Dedifferentiated amniotic fluid mesenchymal stem cell (primary cell): Measurements from ENCODE around the gene IL4R.
"Not testable (repeated sequence)": the region's sequence is repeated elsewhere in the genome, so short reads cannot be mapped to it uniquely, and the experiment has no call there.

Experiments
- DNase-seq: peaks from one replicate; pipeline ENCODE4 v3.0.0-alpha.2; 2016; ENCODE audit errors: extremely low spot score

Gene IL4R

GRCh38 chr16:27404163-27404823, 90.5 kb downstream of the IL4R start:
- no peak for DNase-seq

- DNase-seq: no peak
Measured at GRCh38 chr16:27405546-27406451, 92.0 kb downstream of the IL4R start.

- DNase-seq: no peak
Measured at GRCh38 chr16:27406511-27407128, 92.8 kb downstream of the IL4R start.

GRCh38 chr16:27407133-27407532, 93.4 kb downstream of the IL4R start:
- DNase-seq: no peak

- no peak for DNase-seq
Measured at GRCh38 chr16:27408012-27408601, 94.3 kb downstream of the IL4R start.

GRCh38 chr16:27408602-27409031, 94.8 kb downstream of the IL4R start:
- DNase-seq: no peak

GRCh38 chr16:27409958-27410357, 96.2 kb downstream of the IL4R start:
- not testable (repeated sequence) for DNase-seq

- DNase-seq: no peak
Measured at GRCh38 chr16:27410761-27411160, 97.0 kb downstream of the IL4R start.

- DNase-seq: no peak
Measured at GRCh38 chr16:27413956-27414355, 100.2 kb downstream of the IL4R start.
